HL-60 (cell line): Measurements from ENCODE around the gene UVSSA.

ENCODE experiments used
- DNase-seq, 2 experiments: peaks; one replicate each; pipeline ENCODE4 v3.0.0-alpha.2; 2010 to 2020; ENCODE audit warnings: low read depth in 1 of 2, low spot score in 1 of 2
- H3K27ac ChIP-seq: fragments of 250-450 bp; sonication (Bioruptor Pico); replicated peaks from 2 replicates; pipeline ENCODE4 v1.5.1; 2020; ENCODE audit warnings: mild to moderate bottlenecking, moderate library complexity
- H3K27me3 ChIP-seq: fragments of 250-450 bp; sonication (Bioruptor Pico); 2 replicates; pipeline ENCODE4 v1.5.1; 2021; ENCODE audit warnings: mild to moderate bottlenecking, moderate library complexity; ENCODE audit not compliant: insufficient read depth, poor library complexity, severe bottlenecking
- H3K4me3 ChIP-seq: replicated peaks from 2 replicates; pipeline ENCODE4 v1.5.1; 2011; ENCODE audit warnings: mild to moderate bottlenecking, control low read depth, low read length; ENCODE audit not compliant: insufficient read depth
- CTCF ChIP-seq: IDR thresholded peaks from one replicate; pipeline ENCODE4 v1.5.1; 2011; ENCODE audit warnings: low read length, control low read depth, inconsistent platforms; ENCODE audit not compliant: insufficient read depth
- GABPA ChIP-seq: IDR thresholded peaks from 2 replicates; pipeline ENCODE4 v1.6.1; 2012; ENCODE audit warnings: low read depth
- POLR2AphosphoS5 ChIP-seq: IDR thresholded peaks from 2 replicates; pipeline ENCODE4 v1.6.1; 2012; ENCODE audit warnings: low read depth
- REST ChIP-seq: IDR thresholded peaks from 2 replicates; pipeline ENCODE4 v1.6.1; 2012; ENCODE audit warnings: low read depth; ENCODE audit not compliant: insufficient replicate concordance
- SPI1 ChIP-seq: IDR thresholded peaks from 2 replicates; pipeline ENCODE4 v1.6.1; 2012; ENCODE audit warnings: low read depth, mild to moderate bottlenecking, borderline replicate concordance

Gene UVSSA

GRCh38 chr4:1375761-1376322, 28.8 kb downstream of the UVSSA start:
- Histone ChIP-seq H3K4me3 (no peak overlapping the region), H3K27me3 (no peaks in the 10 kb centered on the region), H3K27ac (no peak overlapping the region)
- no peak for TF ChIP-seq GABPA
- no peak for TF ChIP-seq REST
- TF ChIP-seq POLR2AphosphoS5: no peak
- no peak for TF ChIP-seq SPI1
- no peak for TF ChIP-seq CTCF
- DNase-seq: no peak

GRCh38 chr4:1376391-1376840, 29.4 kb downstream of the UVSSA start:
- DNase-seq: no peak
- Histone ChIP-seq H3K4me3 (no peak overlapping the region), H3K27ac (no peak overlapping the region), H3K27me3 (no peaks in the 10 kb centered on the region)
- no peak for TF ChIP-seq POLR2AphosphoS5
- TF ChIP-seq GABPA: no peak
- no peak for TF ChIP-seq SPI1
- no peak for TF ChIP-seq REST
- TF ChIP-seq CTCF: no peak

- DNase-seq: no peak
- no peak for TF ChIP-seq POLR2AphosphoS5
- TF ChIP-seq GABPA: no peak
- no peak for TF ChIP-seq CTCF
- no peak for TF ChIP-seq REST
- no peak for TF ChIP-seq SPI1
- Histone ChIP-seq H3K4me3 (no peak overlapping the region), H3K27me3 (no peaks in the 10 kb centered on the region), H3K27ac (no peak overlapping the region)
These were observed 30.0 kb downstream of the UVSSA start for GRCh38 chr4:1376841-1377605.
